ENCODE results near the gene HHAT.

HHAT gene

DNA sequence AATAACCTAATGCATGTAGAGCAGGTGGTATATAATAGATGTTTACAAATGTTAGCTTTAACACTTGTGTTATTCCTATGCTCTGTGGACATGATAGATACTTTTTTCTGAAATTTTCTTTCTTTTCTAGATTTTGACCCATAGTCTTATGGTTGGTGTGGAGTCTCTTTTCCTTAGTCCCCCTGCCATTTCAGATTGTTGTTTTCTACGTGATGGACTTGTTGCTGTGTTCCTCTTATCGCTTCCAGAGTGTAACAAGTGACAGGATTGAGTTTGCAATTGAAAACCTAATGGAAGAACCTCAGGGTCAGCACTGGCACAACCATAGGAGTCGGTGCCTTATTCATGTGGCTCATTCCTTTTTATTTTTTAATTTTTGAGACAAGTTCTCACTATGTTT lies 136.4 kb downstream of the HHAT start:
- no peak for DNase-seq (ENCODE audit: low read depth)
- no peak overlapping the region for H3K4me3 ChIP-seq (ENCODE audit: low read depth, low read length)

GRCh38 chr1:210467440-210468043 lies 138.8 kb downstream of the HHAT start:
- DNase-seq (ENCODE audit: low read depth): no peak
- no peak overlapping the region for H3K4me3 ChIP-seq (ENCODE audit: low read depth, low read length)

GRCh38 chr1:210469441-210469840 lies 140.7 kb downstream of the HHAT start:
- H3K4me3 ChIP-seq (ENCODE audit: low read depth, low read length): no peak overlapping the region
- no peak for DNase-seq (ENCODE audit: low read depth)

GRCh38 chr1:210475321-210475720 lies 146.6 kb downstream of the HHAT start:
- H3K4me3 ChIP-seq (ENCODE audit: low read depth, low read length): no peak overlapping the region
- DNase-seq (ENCODE audit: low read depth): no peak

GRCh38 chr1:210475806-210476205 lies 147.1 kb downstream of the HHAT start:
- DNase-seq (ENCODE audit: low read depth): no peak
- no peak overlapping the region for H3K4me3 ChIP-seq (ENCODE audit: low read depth, low read length)

DNA sequence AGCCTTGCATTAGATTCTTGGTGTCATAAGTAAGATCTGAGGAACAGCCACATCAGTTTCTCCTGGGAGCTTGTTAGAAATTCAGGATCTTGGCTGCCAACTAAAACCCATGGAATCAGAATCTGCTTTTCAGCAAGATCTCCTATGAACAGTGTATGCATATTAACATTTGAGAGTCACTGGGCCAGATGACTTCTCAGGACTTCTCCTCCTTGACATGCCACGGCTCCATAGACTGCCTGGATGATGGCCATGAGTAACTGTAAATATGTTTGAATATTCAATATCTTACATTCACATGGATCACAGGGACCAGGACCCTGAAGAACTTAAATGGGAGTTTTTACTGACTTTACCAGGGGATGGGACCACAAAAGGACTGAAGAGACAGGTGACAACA lies 148.0 kb downstream of the HHAT start:
- DNase-seq (ENCODE audit: low read depth): no peak
- no peak overlapping the region for H3K4me3 ChIP-seq (ENCODE audit: low read depth, low read length)

DNA sequence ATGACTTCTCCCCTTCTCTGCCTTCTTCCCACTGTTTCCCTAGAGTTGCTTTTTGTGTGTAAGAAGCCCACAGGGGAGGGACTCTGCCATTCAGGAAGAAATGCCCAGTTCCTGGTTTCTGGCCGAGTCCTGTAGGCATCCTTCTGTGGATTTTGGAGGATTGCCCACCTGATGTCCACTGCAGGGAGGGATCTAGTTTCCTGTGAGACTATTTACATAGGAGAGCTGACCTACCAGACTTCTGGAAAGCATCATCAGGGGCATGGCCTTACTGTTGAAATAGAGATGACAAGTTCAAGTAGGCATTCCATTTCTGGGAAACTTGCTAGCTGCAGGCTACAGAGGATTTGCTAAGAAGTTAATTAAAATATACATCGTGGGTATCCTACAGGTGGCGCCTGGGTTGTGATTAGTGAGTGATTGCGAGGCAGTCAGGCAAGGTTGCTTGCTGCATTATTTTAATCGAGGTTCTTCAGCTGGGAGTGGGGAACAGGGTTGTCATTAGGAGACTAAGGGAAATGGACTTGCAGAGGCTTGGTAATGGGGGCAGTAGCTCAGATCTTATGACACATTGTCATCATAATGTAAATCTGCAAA lies 148.7 kb downstream of the HHAT start:
- no peak for DNase-seq (ENCODE audit: low read depth)
- no peak overlapping the region for H3K4me3 ChIP-seq (ENCODE audit: low read depth, low read length)

GRCh38 chr1:210478820-210479219 lies 150.1 kb downstream of the HHAT start:
- DNase-seq (ENCODE audit: low read depth): no peak
- no peak overlapping the region for H3K4me3 ChIP-seq (ENCODE audit: low read depth, low read length)

GRCh38 chr1:210482491-210482890 lies 153.8 kb downstream of the HHAT start:
- no peak for DNase-seq (ENCODE audit: low read depth)
- no peak overlapping the region for H3K4me3 ChIP-seq (ENCODE audit: low read depth, low read length)

- H3K4me3 ChIP-seq (ENCODE audit: low read depth, low read length): no peak overlapping the region
- DNase-seq (ENCODE audit: low read depth): no peak
These were observed 154.4 kb downstream of the HHAT start for GRCh38 chr1:210482945-210483617.

DNA sequence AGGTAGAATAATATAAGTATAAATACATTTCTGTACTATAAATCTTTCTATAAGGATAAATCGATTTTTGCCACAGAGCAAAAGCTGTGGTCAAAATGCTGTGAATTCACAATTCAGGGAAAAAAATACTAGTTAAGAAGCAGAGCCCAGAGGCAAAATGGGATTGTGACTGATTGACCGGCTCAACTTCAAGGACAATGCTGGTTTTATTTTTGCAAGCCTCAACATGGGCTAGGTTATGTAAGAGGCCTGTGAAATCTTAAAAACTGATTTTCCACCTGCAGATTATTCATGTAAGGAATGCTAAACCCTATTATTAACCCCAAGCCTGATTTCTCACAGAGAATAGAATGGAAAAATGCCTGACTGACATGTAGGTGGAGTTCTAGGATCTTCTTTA lies 155.1 kb downstream of the HHAT start:
- no peak for DNase-seq (ENCODE audit: low read depth)
- H3K4me3 ChIP-seq (ENCODE audit: low read depth, low read length): no peak overlapping the region

GRCh38 chr1:210487021-210487420 lies 158.3 kb downstream of the HHAT start:
- H3K4me3 ChIP-seq (ENCODE audit: low read depth, low read length): no peak overlapping the region

DNA sequence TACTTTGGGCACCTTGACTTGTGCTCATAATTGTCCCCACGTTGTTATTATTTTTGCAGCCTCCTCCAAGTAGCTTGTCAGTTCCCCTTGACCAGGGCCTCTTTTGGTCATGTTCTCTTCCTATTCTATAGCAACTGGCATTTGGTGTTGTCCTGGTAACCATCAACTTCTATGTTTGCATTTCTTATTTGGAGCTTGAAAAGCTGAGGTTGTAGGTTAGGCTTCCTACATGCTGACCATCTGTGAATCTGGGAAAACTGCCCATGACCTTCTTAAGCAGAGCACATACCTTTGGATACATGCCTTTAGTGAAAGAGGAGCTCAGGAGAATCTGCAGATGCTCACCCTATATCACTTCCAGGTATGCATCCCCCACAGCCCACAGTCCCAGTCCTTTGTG lies 160.8 kb downstream of the HHAT start:
- no peak overlapping the region for H3K4me3 ChIP-seq (ENCODE audit: low read depth, low read length)
- no peak for DNase-seq (ENCODE audit: low read depth)

More at GRCh38 chr1:210487021-210487420, 158.3 kb downstream of the HHAT start:
- no peak for DNase-seq (ENCODE audit: low read depth)

DNA sequence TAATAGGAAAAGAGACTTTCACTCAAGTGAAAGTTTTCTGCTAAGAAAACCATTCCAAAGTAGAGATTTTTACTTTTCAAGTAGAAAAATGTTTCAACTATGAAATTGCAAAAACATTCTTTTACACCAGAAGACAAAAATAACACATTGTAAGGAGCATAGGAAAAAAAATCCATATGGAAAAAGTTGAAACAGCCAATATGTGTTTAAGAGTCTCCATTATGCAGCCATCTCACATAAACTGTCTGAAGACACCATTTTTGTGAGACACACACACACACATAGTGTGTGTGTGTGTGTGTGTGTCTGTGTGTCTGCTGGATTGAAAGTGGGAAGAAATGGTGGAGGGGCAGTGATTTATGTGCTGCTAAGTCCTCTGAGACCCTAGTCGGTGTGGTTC lies 162.1 kb downstream of the HHAT start:
- no peak for DNase-seq (ENCODE audit: low read depth)
- no peak overlapping the region for H3K4me3 ChIP-seq (ENCODE audit: low read depth, low read length)

DNA sequence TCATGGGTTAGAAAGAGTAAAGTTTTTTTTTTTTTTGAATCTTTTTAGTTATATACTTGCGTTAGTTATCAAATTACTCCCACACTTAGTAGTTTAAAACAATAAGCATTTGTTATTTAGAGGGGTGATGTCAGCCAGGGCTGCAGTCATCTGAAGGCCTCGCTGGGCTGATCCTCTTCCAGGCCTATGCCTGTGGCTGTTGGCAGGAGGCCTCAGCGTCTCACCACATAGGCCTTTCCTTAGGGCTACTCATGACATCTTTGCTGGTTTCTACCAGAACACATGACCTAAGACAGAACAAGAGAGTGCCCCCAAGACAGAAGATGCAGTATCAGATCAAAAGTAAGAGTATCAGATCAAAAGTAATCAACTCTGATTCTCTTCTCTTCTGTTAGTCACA lies 167.4 kb downstream of the HHAT start:
- DNase-seq (ENCODE audit: low read depth): peak; percentile 8

DNA sequence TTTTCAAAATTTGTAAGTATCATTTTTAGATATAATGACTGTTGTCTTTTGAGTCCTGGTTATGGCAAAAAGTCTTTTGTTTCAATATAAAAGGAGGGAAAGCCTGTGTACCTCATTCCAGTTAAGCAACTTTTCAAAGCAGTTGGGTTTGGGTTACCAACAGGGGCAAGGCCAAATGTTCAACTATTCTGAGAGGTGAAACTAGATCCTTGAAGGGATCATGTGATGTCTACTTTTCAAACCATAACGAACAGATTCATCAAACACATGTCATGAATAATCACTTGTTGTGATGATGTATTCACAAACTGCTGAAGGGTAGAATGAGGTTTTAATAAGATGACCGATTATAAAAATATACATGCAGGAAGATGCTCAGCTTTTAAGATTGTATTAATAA lies 171.3 kb downstream of the HHAT start:
- no peak for DNase-seq (ENCODE audit: low read depth)
- H3K4me3 ChIP-seq (ENCODE audit: low read depth, low read length): no peak overlapping the region

More for the DNA sequence above, 167.4 kb downstream of the HHAT start:
- H3K4me3 ChIP-seq (ENCODE audit: low read depth, low read length): no peak overlapping the region

GRCh38 chr1:210500831-210501230 lies 172.1 kb downstream of the HHAT start:
- no peak for DNase-seq (ENCODE audit: low read depth)
- H3K4me3 ChIP-seq (ENCODE audit: low read depth, low read length): no peak overlapping the region

DNA sequence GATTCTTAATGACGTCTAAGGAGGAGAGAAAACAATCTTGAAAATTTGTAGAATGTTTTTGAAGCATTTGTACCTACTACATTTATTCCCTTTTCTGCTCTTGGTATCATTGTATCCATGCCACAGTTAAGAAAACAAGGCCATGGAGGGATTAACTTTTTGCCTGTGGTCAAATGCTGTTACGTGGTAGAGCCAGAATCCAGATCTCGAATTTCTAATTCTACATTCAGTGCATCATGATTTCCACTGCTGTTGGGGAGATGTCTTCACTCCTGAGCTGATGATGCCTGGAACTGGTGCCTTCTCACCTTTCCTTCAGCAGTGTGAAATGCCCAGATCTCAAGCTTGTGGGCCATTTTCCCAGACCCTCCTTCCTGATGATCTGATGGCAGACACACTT lies 175.6 kb downstream of the HHAT start:
- DNase-seq (ENCODE audit: low read depth): no peak
- H3K4me3 ChIP-seq (ENCODE audit: low read depth, low read length): no peak overlapping the region

DNA sequence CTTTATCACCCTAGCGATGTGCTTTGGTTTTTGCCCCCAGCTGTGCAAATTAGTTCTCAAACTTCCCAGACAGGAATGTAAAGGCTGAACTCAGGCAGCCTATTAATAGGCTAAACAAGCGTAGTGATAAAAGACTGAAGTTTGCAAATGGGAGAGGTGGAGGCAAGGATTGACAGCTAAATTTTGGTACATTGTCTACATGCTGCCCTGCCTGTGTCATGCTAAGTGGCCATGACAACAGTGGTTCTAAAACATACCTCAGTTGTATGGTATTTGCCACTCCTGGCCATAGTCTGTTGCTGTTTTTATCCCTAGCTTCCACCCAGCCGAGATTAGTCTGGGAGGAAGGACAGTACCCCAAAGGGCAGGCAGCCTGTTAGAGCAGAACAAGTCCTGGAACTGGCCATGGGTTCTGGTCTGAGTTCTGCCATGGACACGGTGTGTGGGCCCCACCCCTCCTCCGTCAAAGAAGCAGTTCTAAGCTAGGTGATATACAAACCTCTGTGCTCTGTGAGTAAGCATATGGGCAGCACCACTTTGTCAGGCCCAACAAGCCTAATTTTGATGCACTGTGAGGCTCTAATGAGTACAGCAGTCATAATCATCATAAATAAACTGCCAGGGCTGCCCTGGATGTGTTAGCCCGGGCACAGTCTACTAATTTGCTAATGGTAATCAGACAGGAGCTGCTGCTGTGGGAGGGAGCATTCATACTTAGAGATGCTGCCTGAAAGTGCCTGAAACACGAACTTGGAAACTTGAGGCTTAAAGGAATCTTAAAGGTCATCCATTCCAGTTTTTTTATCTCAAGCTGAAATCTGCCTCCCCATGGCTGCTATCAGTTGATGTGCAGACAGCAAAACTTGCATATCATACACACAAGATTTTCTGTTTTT lies 177.1 kb downstream of the HHAT start:
- DNase-seq (ENCODE audit: low read depth): no peak
- no peak overlapping the region for H3K4me3 ChIP-seq (ENCODE audit: low read depth, low read length)

- no peak for DNase-seq (ENCODE audit: low read depth)
- no peak overlapping the region for H3K4me3 ChIP-seq (ENCODE audit: low read depth, low read length)
These were observed 178.0 kb downstream of the HHAT start for GRCh38 chr1:210506689-210507088.
